NCI-H1105 treated with DMSO at 0.1 percent for 48 hours (cell line): ENCODE measurements around the gene RFX8.

Experiments used
- DNase-seq: peaks from one replicate; lab custom pipeline; 2025; lab: John Stamatoyannopoulos, UW

The RFX8 gene

DNA sequence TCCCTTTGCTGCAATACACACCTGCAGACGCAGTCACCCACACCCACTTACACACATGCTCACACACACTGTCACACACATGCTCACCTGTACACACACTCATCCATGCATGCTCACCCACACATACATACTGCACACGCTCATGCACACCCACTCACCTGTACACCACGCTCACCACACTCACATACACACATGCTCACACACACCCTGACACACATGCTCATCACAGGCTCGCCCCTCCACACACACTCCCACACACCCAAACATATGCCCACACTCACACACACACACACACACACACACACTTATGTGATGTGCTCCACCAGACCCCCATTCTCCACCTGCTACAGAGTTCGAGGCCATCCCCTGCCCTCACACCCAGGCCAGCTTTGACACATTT is 64.8 kb downstream of the RFX8 start:
- no peak for DNase-seq

DNA sequence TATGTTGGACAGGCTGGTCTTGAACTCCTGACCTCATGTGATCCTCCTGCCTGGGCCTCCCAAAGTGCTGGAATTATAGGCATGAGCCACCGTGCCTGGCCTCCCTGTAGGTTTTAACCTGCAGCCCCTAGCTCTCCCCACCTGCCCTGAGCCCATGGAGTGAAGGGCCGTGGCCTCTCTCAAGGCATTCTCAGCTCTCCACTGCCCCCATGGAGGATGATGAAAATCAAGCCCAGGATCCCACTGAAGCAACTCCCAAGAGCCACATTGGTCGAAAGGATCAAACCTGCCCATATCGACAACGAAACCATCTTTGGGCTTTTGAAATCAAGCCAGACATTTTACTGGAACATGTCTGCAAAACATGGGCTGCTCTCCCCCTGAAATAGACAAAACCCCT is 65.2 kb downstream of the RFX8 start:
- DNase-seq, result no peak

DNA sequence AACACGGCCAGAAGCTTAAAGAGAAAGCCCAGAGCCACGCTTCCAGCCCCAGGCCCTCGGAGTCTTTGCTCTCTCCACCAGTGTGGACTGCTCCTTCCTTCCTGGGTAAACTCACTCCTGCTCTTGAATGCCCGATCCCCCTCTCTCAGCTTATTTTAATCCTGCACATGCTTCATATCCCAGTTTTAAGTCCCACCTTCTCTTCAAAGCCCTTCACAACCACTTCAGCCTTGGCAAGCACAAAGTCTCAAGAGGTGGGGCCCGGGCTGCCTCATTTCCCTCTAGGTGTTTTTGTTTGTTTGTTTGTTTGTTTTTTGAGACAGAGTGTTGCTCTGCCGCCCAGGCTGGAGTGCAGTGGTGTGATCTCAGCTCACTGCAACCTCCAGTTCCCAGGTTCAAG is 66.0 kb downstream of the RFX8 start:
- DNase-seq, result no peak

DNA sequence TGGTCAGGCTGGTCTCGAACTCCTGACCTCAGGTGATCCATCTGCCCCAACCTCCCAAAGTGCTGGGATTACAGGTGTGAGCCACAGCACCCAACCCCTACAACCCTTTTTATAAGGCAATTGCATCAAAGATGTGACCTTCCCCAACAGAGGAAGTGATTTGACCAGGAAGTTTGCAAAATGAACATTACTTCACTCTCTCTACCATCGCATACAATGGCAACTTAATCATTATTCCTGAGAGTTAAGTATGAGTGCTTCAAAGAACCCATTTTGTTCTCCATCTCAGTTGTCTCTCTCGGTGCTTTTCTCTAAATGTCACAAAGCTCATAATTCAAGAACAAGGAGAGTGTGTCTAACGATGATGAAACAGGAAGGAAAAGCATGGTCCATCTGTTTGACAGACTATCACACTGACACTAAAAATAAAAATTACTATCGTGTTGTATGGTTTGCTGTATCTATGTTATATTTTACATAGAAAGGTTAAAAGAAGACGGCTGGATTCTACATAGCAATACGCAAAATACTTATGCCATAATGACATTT is 69.5 kb downstream of the RFX8 start:
- no peak for DNase-seq

DNA sequence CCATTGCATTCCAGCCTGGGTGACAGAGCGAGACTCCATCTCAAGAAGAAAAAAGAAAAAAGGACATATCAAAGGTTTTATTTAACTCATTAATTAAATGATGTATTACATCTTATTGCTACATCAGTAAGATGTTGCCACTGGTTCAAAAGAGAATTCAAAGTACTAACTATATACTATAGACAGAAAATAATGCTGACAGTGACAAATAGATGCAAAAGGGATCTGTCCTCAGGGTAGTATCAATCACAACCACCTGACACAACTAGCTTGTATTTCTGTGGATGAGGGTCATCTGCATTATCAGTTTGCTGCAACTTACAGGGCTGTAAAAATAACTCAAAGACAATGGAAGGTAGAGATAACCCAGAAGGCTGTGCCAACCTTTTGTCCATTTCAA is 71.2 kb downstream of the RFX8 start:
- no peak for DNase-seq

DNA sequence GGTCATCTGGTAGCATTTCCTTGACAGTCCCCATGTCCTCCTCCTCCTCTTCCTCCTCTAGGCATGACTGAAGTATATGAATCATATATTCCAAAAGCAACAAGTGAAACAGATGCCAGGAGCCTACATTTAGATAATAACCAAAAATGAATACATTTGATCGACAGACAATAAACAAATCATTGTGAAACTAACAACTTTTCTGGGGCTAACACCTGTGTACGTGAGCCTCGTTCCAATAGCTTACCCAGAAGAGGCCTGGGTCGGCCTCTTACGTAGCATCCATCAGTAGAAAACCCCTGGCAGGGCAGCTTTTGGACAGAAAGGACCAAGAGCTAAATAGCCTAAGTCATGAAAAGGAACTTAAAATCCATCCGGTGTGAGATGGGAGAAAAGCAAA is 72.3 kb downstream of the RFX8 start:
- DNase-seq, result no peak

DNA sequence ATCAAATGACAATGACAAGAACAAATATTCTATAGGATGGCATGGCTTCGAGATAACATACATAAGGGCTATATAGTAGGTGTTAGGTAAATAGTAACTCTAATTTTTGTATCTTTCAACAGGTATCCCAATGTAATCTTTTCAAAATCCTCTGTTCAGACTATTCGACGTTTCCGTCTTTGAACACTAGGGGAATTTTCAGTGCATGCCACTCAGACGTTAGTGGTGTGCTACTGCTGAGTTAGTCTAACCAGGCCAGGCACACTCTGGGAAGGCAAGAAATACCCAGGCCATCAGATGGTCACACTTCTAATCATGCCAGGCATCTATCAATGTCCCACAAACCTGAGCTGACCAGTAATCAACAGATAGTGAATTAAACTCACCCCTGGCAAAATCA is 73.0 kb downstream of the RFX8 start:
- no peak for DNase-seq

DNA sequence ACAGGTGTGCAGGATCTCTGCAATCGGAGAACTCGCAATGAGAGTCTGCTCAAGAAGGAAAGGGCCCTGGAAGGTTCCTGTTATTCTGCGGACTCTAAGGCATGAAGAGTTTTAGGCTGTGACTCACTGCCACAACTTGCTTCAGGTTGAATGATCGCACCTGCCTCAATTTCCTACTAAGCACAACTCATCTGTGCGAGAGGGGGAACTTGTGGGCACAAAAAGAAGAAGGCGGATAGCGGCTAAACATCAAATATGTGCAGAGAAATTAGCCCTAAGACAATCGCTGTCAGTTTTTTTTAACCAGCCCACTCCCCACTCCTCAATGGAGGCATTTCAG is 73.6 kb downstream of the RFX8 start:
- no peak for DNase-seq

DNA sequence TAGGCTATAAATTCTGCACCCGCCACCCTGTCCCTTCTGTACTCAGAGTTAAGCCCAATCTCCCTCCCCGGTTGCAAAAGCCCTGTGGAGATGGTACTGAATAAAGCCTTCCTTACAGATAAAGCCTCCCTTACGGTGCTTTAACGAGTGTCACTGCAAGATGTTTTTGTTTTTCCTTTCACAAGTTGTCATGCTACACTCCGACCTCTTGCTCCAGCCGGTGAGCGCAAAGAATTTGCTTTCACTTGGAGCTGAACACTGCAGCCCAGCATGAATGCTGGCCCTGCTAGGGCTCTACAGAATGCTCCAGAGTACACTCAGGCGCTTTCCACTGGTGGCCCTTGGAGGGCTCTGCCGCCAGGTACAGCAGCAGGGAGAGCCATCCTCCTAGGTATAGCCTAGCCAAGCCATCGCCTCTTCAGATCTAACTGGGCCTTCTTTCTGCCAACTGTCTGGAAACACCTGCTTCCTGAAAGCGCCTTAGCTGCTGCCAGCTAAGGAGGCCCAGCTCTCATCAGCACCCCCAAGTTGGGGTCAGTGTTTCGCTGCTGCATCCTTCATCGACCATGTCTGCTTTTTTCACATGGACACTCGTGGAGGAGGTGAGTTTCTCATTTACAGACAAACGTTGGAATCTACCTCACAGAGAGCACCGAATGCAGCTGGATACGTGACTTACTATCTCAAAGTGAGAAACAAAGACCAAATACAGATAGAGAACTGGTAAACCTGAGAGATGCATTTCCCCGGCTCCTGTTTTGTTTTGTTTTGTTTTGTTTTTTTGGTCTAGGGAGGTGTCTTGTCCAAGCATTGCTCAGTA is 74.2 kb downstream of the RFX8 start:
- DNase-seq, result no peak

DNA sequence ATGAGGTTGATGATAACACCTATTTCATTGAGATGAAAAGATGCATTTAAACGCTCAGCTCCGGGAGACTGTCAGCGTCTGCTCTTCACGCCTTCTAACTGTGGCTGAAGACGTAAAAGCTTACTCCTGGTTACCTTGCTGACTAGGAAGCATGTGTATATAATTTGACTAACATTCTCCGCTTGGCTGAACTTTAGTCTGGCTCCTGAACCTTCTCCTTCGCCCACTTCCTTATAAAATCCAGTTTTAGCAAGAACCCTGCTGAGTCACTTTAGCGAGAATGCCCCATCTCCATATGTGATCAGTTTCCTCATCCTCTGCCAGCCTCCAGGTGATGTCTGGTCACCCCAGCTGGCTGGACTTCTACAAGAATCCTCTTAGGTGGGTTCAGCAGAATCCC is 74.9 kb downstream of the RFX8 start:
- DNase-seq, result no peak

DNA sequence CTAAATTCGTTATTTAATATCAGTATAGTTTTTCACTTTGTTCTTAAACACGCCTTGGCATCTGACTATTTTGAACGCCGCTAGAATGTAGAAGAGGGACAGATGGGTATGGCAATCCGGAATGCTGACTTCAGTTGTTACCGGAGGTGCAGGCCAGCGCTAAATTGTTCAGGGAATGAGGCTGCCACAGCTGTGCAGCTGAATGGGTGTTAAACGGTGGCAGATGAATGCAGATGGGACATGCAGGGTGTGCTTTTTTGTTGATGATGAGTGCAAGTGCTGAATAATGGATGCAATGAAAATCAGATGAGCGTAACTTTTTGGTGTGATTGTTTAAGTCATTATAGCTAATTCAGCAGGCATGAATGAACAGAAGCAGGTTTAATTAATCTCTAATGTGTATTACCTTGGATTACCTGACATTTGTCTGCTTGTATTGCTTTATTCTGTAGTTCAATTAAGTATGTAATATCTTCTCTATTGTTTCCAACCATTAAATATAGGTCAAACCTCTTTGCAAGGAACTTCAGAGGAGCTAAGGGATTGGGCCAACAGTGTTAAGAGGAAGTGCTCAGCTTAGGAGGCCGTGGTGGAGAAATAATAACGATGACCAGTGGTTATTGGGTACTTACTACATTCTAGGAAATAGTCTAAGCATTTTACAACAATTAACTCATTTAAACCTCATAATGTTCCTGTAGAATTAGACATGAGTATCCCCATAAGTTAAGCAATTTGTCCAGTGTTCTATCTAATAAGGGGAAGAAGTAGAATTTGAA is 75.7 kb downstream of the RFX8 start:
- peak; percentile 10 for DNase-seq

DNA sequence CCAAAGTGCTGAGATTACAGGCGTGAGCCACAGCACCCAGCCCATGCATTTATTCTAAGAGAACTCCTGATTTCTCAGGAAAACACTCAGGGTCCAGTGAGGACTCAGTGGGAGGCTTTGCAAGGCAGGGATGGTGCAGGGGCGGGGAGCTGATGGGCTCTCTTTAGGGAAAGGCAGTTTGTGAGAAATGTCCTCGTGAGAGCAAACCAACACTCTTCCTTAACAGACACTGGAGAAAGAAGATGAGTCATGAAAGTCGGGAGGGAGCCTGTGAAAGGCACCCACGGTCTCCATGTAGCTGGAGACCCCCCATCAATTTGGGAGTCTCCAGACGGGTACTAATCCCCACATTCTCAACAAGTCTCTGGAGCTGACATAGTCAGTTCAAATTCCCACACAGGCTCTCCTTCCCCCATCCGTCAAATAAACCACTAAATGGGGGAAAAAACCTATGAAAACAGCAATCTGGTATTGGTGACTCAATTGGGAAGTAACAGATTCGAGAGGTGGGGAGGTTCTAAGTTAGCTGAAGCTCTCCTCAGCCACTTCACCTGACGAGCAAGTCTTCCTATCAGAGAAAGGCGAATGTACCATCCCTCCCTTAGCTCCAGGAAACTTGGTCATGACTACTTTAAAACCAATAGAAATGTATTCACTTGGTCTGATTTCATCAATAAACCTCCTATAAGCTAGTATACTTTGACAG is 76.6 kb downstream of the RFX8 start:
- DNase-seq, result no peak

DNA sequence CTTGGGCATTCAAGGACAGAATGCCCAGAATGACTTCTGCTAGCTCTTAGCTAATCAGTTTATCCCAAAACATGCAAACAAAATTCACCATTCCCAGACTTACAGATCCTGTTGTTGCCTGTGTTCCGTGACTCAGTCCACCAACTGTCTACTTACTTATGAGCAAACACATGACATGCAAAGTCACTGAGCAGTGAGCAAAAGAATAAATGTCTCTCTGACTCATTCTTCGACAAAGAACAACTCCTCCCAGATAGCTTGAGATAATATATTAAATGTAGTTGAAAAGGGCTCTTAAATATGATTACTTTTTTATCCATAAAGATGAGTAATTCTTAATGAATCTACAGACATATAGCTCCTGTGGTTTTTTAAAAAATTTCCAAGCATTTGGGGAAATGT is 78.6 kb downstream of the RFX8 start:
- no peak for DNase-seq

DNA sequence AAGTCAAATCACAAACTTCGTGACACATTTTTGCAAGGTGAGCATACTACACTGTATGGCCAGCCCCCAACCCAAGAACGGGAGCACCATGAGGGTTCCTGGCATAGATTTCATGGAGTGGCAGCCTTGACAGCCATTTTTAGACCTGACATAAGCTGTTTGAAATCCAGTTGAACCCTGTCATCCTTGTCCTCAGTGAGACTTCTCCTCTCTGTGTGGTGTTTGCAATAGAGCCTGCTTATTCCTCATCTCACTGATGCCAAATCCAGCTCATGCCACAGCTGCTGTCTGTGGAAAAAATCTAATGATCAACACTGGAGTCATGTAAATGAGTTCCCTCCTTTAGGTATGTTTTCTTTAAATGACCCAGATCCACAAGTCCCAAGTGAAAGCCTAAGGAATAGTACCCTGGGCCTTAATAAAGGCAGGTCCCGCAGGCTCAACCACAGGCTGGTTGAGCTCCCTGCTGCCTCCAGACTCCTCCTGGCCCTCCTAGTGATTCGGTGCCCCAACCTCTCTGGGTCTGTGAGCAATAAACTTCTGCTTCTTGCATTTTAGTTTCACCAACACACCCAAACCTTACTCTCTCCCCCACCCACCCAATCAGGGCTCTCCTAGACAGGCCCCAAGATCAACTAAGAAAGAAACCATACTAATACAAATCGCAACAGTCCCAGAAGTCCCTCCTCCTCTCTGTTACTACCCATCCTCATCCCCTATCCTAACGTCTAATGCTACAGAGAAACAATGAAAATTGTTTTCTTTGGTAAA is 79.2 kb downstream of the RFX8 start:
- DNase-seq, result no peak

DNA sequence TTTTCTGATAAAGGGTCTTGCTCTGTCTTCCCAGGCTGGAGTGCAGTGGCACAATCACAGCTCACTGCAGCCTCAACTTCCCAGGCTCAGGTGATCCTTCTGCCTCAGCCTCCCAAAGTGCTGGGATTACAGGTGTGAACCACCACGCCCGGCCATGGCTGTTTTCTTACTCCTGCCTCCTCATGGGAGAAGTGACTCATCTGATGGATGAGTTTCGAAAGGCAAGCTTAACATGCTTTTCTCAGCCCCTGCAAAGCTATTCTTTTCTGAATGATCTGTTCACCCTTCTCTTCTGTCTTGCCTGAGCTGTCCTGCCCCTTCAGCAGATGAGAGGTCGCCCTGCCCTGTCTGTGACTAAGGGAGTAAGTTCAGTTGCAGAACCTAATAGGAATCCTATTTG is 86.7 kb downstream of the RFX8 start:
- DNase-seq, result no peak

DNA sequence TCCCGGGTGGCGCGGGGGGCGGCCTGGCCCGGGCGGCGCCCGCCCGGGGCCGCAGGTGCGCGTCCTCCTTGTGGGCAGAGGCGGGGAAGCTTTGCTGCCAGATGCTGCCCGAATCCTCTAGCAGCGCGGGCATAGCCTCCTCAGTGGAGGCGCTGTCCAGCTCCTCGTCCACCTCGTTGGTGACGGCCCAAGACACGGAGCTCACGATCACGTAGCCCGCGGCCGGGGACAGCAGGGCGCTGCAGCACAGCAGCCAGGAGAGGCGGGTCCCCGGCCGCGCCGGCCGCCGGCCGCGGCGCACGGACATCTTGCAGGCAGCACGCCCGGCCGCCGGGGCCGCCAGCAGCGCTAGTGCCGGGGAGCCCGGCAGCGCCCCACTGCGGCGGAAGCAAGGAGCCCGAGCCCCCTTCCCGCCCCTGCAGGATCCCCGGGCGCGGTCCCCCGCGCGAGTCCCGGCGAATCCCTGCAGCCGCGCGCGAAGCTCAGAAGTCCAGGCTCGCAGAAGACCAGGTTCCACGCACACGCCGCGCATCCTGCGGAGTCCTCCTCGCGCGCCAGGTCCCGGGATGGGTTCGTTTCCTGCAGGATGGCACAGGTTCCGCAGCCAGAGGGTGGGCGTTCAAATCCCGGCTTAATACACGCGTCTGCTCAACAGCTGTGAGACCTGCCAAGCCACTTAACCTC is 87.6 kb downstream of the RFX8 start, which contains the start of gene CREG2:
Gene CREG2 (minus strand): TSS at position 353 of the 684 bp plus-strand sequence. CDS start 46 bp downstream, at position 307.
- peak; percentile 41 for DNase-seq

DNA sequence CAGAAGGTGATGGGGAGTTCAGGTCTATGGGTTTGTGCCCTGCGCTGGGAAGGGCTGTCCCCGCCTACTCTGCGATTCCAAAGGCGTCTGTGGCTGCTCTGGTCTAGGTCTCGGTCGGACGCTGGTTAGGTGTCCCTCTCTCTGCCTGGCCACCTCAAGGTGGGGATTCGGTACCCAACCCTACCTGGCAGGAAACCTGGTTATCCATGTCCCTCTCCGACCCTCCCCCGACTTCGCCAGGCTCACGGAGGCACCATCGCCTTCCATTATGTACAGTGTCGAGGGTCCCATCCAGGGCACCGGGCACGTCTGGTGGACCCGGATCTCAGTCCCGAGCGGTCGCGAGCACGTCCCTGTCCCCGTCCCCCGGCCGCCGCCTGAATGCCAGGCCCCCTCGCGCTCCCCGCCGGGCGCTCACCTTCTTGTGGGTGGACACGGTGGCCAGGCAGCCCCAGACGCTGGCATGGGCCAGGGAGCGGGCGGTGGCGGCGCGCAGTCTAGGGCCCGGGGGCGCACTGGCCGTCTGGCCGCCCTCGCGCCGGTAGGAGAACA is 88.2 kb downstream of the RFX8 start:
- DNase-seq, result peak; percentile 4

DNA sequence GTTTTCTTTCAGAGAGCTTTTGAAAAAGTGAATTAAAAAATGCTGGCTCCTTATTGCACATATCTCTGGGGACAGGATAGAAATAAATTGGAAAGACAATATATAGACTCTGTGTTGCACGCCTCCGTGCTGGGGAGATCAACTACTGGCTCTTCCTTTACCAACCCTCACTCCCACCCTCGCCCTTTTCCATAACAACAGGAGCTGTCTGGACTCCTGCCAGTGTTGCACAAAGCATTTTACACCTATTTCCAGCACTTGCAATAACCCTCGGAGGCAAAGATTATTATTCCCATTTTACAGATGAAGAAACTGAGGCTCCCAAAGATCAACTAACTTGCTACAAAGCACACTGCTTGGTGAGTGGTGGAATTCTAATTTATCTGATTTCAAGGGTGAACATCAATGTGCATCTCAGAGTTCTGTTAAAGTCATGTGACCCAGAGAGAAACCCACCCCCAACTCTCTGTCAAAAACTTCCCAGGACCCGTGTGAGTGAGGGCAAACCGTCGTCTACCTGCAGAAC is 91.8 kb downstream of the RFX8 start:
- DNase-seq, result no peak

DNA sequence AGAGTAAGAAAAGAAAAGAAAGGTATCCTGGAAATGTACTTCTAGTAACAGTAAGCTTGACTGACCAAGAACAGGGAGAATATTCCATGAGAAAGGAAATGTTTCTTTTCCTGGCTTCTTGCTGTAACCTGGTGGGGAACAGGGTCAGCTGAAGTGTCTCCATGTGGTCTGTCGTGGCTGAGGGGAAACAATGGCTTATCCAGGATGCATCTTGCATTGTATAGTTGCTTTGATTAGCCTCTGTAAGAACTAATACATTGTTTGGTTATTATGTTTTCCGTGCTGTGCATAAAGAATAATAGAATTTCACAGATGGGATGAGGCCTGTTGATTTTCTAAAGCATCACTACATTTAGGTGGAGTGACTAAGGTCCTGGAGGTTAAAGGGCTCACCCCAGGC is 92.5 kb downstream of the RFX8 start:
- DNase-seq, result no peak

DNA sequence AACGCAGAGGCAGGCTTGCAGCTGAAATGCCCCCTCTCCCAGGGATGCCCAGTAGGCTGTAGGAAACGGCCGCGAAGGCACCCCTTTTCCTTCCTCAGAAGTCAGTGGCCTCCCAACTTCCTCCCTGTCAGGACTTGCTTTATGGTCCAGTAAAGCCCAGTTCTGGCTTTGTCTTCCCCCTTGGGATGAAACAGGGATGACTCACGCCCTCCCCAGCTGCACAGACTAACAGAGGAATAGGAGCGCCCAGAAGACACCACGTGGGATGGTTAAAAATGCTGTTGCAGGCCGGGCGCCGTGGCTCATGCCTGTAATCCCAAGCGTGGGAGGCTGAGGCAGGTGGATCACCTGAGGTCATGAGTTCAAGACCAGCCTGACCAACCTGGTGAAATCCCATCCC is 94.5 kb downstream of the RFX8 start:
- DNase-seq, result no peak

DNA sequence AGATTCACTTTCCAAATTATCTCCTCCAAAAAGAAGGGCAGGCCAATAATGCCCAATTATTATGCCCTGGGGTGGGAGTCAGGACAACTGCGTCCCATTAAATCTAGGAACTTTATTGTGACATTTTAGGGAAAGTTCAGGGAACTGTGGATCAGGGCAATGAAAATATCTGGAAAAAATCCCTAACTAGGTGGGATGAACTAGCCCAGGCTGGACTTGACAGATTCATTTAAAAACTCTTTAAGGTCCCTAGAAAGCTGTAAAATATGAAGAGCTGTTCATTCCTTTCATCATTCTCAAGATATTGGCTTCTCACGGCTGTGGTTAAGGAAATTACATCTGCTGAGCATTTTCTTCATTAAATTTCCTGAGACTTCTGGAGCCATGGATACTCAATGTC is 95.8 kb downstream of the RFX8 start:
- DNase-seq, result no peak
